SK-N-SH treated with all-trans-retinoic acid at 6 μM for 48 hours (cell line): ENCODE data around the gene NR2E3.

Source experiments
- ATAC-seq: fragments of 200-7000 bp; cut with Tn5 transposase; 3 replicates; pipeline ENCODE4 v1.9.1; 2020; ENCODE audit warnings: mild to moderate bottlenecking, moderate library complexity
- BACH2 ChIP-seq: fragments of 250-450 bp; sonication (Bioruptor Pico); IDR thresholded peaks from 2 replicates; pipeline ENCODE4 v1.9.0; 2021; ENCODE audit warnings: mild to moderate bottlenecking, borderline replicate concordance
- CSDC2 ChIP-seq: fragments of 250-450 bp; sonication (Bioruptor Pico); IDR thresholded peaks from 2 replicates; pipeline ENCODE4 v1.5.0; 2020; ENCODE audit warnings: mild to moderate bottlenecking, moderate library complexity
- ESRRG ChIP-seq: fragments of 250-450 bp; sonication (Bioruptor Pico); IDR thresholded peaks from 2 replicates; pipeline ENCODE4 v1.6.1; 2021; ENCODE audit warnings: mild to moderate bottlenecking
- OSR1 ChIP-seq: fragments of 250-450 bp; sonication (Bioruptor Pico); IDR thresholded peaks from 2 replicates; pipeline ENCODE4 v1.8.0; 2022; ENCODE audit warnings: moderate library complexity, mild to moderate bottlenecking, inconsistent platforms
- PPARA ChIP-seq: fragments of 250-450 bp; sonication (Bioruptor Pico); IDR thresholded peaks from 2 replicates; pipeline ENCODE4 v1.5.0; 2020; ENCODE audit warnings: mild to moderate bottlenecking, borderline replicate concordance
- SNAI2 ChIP-seq: fragments of 250-450 bp; sonication (Bioruptor Pico); IDR thresholded peaks from 2 replicates; pipeline ENCODE4 v1.5.0; 2020; ENCODE audit warnings: mild to moderate bottlenecking, moderate library complexity
- TCF4 ChIP-seq: fragments of 250-450 bp; sonication (Bioruptor Pico); IDR thresholded peaks from 2 replicates; pipeline ENCODE4 v1.8.0; 2021; ENCODE audit warnings: mild to moderate bottlenecking, moderate library complexity, borderline replicate concordance
- TOX ChIP-seq: fragments of 250-450 bp; sonication (Bioruptor Pico); IDR thresholded peaks from 2 replicates; pipeline ENCODE4 v1.8.0; 2021; ENCODE audit warnings: mild to moderate bottlenecking, moderate library complexity, borderline replicate concordance
- TSHZ2 ChIP-seq: fragments of 250-450 bp; sonication (Bioruptor Pico); IDR thresholded peaks from 2 replicates; pipeline ENCODE4 v1.5.0; 2020; ENCODE audit warnings: mild to moderate bottlenecking, moderate library complexity
- ZFP3 ChIP-seq: fragments of 250-450 bp; sonication (Bioruptor Pico); IDR thresholded peaks from 2 replicates; pipeline ENCODE4 v1.5.0; 2020; ENCODE audit warnings: mild to moderate bottlenecking, moderate library complexity
- ZNF565 ChIP-seq: fragments of 450-650 bp; formaldehyde crosslinking; conservative IDR thresholded peaks from 2 replicates; pipeline ENCODE4 v1.5.0; 2020; ENCODE audit warnings: low read depth, mild to moderate bottlenecking, moderate library complexity
- ZNF70 ChIP-seq: fragments of 450-650 bp; formaldehyde crosslinking; IDR thresholded peaks from 2 replicates; pipeline ENCODE4 v1.5.0; 2020; ENCODE audit warnings: mild to moderate bottlenecking, moderate library complexity
- ZNF8 ChIP-seq: fragments of 450-650 bp; formaldehyde crosslinking; IDR thresholded peaks from 2 replicates; pipeline ENCODE4 v1.5.0; 2020; ENCODE audit warnings: mild to moderate bottlenecking, moderate library complexity
- TF ChIP-seq, protein P1 (sequence below): fragments of 250-450 bp; sonication (Bioruptor Pico); IDR thresholded peaks from 2 replicates; pipeline ENCODE4 v1.5.1; 2021; ENCODE audit warnings: mild to moderate bottlenecking, moderate library complexity
- TF ChIP-seq, protein P2 (sequence below): fragments of 250-450 bp; sonication (Bioruptor Pico); IDR thresholded peaks from 2 replicates; pipeline ENCODE4 v1.5.1; 2020; ENCODE audit warnings: low read depth, mild to moderate bottlenecking, moderate library complexity
- TF ChIP-seq, protein P3 (sequence below): fragments of 250-450 bp; sonication (Bioruptor Pico); IDR thresholded peaks from 2 replicates; pipeline ENCODE4 v1.8.0; 2021; ENCODE audit warnings: low read depth, mild to moderate bottlenecking, moderate library complexity, borderline replicate concordance

The NR2E3 gene

DNA sequence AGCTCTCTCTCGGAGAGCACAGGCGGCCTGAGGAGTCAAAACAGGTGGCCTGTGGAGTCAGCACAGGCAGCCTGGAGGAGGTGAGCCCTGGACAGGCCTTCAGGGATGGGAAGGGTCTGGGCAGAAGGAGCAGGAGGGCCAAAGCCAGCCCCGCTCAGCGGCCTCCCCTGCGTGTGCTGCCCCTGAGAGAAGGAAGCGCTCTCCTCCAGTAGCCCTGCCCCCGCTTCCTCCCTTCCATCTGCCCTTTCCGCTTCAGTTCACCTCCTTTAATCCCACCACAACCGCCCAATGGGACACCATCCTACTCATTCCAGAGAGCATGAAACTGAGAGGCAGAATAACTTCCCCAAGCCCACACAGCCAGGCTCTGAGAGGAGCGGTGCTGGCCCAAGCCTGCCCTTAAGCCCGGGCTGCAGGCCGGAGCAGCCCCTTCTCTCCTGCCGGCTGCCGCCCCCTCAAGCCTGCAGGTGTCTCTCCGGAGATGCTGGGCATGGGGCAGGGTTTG is 3.2 kb upstream of the NR2E3 start:
- TF ChIP-seq, protein P1, sequence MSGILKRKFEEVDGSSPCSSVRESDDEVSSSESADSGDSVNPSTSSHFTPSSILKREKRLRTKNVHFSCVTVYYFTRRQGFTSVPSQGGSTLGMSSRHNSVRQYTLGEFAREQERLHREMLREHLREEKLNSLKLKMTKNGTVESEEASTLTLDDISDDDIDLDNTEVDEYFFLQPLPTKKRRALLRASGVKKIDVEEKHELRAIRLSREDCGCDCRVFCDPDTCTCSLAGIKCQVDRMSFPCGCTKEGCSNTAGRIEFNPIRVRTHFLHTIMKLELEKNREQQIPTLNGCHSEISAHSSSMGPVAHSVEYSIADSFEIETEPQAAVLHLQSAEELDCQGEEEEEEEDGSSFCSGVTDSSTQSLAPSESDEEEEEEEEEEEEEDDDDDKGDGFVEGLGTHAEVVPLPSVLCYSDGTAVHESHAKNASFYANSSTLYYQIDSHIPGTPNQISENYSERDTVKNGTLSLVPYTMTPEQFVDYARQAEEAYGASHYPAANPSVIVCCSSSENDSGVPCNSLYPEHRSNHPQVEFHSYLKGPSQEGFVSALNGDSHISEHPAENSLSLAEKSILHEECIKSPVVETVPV (CRISPR knock-in tag): no peak
- TF ChIP-seq BACH2: no peak
- TF ChIP-seq ZNF8 (CRISPR knock-in tag): no peak
- no peak for TF ChIP-seq ZNF70 (CRISPR knock-in tag)
- no peak for TF ChIP-seq ZNF565 (CRISPR knock-in tag)
- TF ChIP-seq TSHZ2 (CRISPR knock-in tag): no peak
- TF ChIP-seq, protein P2, sequence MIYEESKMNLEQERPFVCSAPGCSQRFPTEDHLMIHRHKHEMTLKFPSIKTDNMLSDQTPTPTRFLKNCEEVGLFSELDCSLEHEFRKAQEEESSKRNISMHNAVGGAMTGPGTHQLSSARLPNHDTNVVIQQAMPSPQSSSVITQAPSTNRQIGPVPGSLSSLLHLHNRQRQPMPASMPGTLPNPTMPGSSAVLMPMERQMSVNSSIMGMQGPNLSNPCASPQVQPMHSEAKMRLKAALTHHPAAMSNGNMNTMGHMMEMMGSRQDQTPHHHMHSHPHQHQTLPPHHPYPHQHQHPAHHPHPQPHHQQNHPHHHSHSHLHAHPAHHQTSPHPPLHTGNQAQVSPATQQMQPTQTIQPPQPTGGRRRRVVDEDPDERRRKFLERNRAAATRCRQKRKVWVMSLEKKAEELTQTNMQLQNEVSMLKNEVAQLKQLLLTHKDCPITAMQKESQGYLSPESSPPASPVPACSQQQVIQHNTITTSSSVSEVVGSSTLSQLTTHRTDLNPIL (CRISPR knock-in tag): no peak
- no peak for TF ChIP-seq TCF4 (CRISPR knock-in tag)
- ATAC-seq: peak; percentile 32

GRCh38 chr15:71807691-71808091 is 2.7 kb upstream of the NR2E3 start:
- TF ChIP-seq, protein P1 (CRISPR knock-in tag): no peak
- TF ChIP-seq BACH2 (no peak), ZFP3 (no peak), ESRRG (no peak), PPARA (CRISPR knock-in tag) (no peak), TOX (CRISPR knock-in tag) (no peak), SNAI2 (CRISPR knock-in tag) (no peak), ZNF8 (CRISPR knock-in tag) (no peak), CSDC2 (CRISPR knock-in tag) (no peak), TSHZ2 (CRISPR knock-in tag) (no peak), OSR1 (CRISPR knock-in tag) (no peak)
- TF ChIP-seq, protein P3, sequence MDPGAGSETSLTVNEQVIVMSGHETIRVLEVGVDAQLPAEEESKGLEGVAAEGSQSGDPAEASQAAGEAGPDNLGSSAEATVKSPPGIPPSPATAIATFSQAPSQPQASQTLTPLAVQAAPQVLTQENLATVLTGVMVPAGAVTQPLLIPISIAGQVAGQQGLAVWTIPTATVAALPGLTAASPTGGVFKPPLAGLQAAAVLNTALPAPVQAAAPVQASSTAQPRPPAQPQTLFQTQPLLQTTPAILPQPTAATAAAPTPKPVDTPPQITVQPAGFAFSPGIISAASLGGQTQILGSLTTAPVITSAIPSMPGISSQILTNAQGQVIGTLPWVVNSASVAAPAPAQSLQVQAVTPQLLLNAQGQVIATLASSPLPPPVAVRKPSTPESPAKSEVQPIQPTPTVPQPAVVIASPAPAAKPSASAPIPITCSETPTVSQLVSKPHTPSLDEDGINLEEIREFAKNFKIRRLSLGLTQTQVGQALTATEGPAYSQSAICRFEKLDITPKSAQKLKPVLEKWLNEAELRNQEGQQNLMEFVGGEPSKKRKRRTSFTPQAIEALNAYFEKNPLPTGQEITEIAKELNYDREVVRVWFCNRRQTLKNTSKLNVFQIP (CRISPR knock-in tag): no peak
- TF ChIP-seq, all 23 proteins: peak for 0
- ATAC-seq: peak; percentile 49

DNA sequence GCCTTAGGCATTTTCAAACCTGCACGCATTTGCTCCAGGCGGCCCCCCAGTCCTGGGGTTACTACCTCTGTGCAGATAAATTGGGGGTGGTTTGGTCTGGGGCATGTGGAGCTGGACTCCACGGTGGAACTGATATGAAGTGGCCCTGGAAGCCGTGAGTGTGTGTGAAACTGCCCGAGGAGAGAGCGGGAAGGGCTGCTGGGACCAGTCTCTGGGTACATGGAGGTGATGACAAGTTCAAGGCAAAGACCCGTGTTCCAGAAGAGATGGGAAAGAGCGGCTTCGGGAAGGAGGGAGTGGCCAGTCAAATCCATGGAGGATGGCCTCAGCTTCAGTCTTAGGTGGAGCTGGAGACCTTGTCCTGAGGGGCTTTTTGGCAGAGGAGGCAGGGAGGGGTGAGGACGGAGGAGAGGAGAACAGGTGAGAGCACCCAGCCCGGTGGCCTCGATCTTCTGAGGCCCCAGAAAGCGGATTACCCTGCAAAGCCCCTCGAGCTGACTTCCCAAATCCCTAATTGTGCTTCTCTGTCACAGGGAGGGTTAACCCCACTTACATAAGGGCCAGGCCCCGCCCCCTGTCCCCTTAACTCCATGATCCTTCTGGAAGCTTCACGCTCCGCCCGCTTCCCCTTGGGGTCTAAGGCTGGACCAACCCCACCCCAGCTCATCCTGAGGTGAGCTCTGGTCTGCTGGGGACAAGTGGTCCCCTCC is 1.9 kb upstream of the NR2E3 start:
- TF ChIP-seq ZNF8 (CRISPR knock-in tag) (no peak), OSR1 (CRISPR knock-in tag) (no peak)
- TF ChIP-seq, protein P2 (CRISPR knock-in tag): no peak

More for the DNA sequence above, 1.9 kb upstream of the NR2E3 start:
- ATAC-seq: no peak
